Gastrocnemius medialis (tissue), 4 donors: ENCODE results near the gene PARP1. TPM values are rescaled to one million over a fixed set of nuclear protein-coding genes. Genes with fewer than 3 reads are reported as not detected.

Experiments
- ATAC-seq, 2 donors: fragments of 150-250 bp; one replicate each; pipeline ENCODE4 v1.9.1; 2016
- DNase-seq, 2 donors: peaks; one replicate each; pipeline ENCODE4 v3.0.0-alpha.2; 2019
- H3K27ac ChIP-seq, 4 donors: fragments of 200-600 bp; sonication (generic); 1 replicate in 1 of 4; 2 replicates in 3 of 4; pipeline ENCODE4 v1.5.1; 2016 to 2018; ENCODE audit warnings: mild to moderate bottlenecking in 2 of 4, moderate library complexity in 1 of 4
- H3K27me3 ChIP-seq, 3 donors: fragments of 200-600 bp; sonication (generic) in 2 of 3; 1 replicate in 1 of 3; 2 replicates in 2 of 3; pipeline versions ENCODE4 v1.5.1 to v1.6.0; 2016 to 2019; ENCODE audit warnings: mild to moderate bottlenecking in 1 of 3, moderate library complexity in 1 of 3
- H3K36me3 ChIP-seq, 2 donors: fragments of 200-600 bp; sonication (generic) in 1 of 2; one replicate each; pipeline ENCODE4 v1.5.1; 2017 to 2018
- H3K4me1 ChIP-seq, 2 donors: fragments of 200-600 bp; sonication (generic) in 1 of 2; one replicate each; pipeline ENCODE4 v1.5.1; 2016 to 2017; ENCODE audit warnings: mild to moderate bottlenecking in 2 of 2
- H3K4me3 ChIP-seq, 4 donors: fragments of 200-600 bp; sonication (generic) in 3 of 4; 1 replicate in 1 of 4; 2 replicates in 3 of 4; pipeline ENCODE4 v1.5.1; 2016 to 2019; ENCODE audit warnings: mild to moderate bottlenecking in 2 of 4
- H3K9me3 ChIP-seq, 3 donors: fragments of 200-600 bp; sonication (generic) in 2 of 3; 1 replicate in 1 of 3; 2 replicates in 2 of 3; pipeline ENCODE4 v1.5.1; 2016 to 2019
- CTCF ChIP-seq, 5 experiments: fragments of 450-650 bp in 3 of 5; fragments of 200-600 bp in 2 of 5; sonication (generic) in 2 of 5; IDR thresholded peaks in 4 of 5; conservative IDR thresholded peaks in 1 of 5; 1 replicate in 4 of 5; 2 replicates in 1 of 5; pipeline ENCODE4 v1.5.1; 2016 to 2019; ENCODE audit warnings: antibody characterized with exemption in 5 of 5, mild to moderate bottlenecking in 3 of 5, moderate library complexity in 3 of 5
- POLR2A ChIP-seq, 2 donors: fragments of 450-650 bp; IDR thresholded peaks; one replicate each; pipeline ENCODE4 v1.6.1; 2017; ENCODE audit warnings: antibody characterized with exemption in 2 of 2, mild to moderate bottlenecking in 2 of 2, moderate library complexity in 2 of 2
- in situ Hi-C, 4 donors: fragments of 200-750 bp; cut with MboI; loops; one replicate each; pipeline versions ENCODE4 v1.15.0 to v1.8.0; 2017; ENCODE audit warnings: low sequenced_read_pairs in 4 of 4
- intact Hi-C: fragments of 100-400 bp; cut with DNase I; formaldehyde crosslinking; loops from one replicate; pipeline ENCODE4 v1.15.1; 2023; ENCODE audit warnings: low total_unique reads
- total RNA-seq, 4 donors: library from RNA; depleted of rRNA; stranded (reverse); fragments of >200 nt; gene quantifications; one replicate each; pipeline versions ENCODE4 v1.1.0 to v1.2.3, GENCODE V29; 2016

PARP1 gene
- total RNA-seq, 4 donors from 2014 or later, result 63.8 to 117 (median 99.7) TPM

DNA sequence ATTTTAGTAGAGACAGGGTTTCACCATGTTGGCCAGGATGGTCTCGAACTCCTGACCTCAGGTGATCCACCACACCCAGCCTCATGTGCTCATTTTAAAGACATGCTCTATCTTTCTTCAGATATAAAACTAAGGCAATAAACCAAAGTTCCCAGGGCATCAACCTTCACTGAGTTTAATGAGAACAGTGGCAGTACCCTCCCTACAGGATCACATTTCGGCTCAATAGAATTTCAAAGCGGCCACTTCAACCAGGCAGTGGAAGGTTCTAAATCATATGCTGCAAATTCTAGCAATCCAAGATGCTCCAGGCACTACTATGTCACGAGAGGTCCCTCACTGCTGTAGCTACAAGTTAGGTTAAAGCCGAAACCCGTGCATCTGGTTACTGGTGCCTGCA is 45.5 kb downstream of the PARP1 start:
- no peak for DNase-seq
- Histone ChIP-seq H3K4me3 (no peak overlapping the region), H3K9me3 (no peaks in the 10 kb centered on the region), H3K36me3 (peaks cover 3 to 53% of the 10 kb centered on the region in 2 donors), H3K27me3 (no peaks in the 10 kb centered on the region), H3K4me1 (peaks cover 9 to 15% of the 10 kb centered on the region in 2 donors), H3K27ac (no peak overlapping the region)
- in situ Hi-C loops, result no loop called here
- ATAC-seq, result no peak
- TF ChIP-seq CTCF (IDR thresholded peaks at IDR 0.05 in 4 of 5, conservative IDR thresholded peaks at IDR 0.05 in 1 of 5) (no peak), POLR2A (IDR thresholded peaks at IDR 0.05) (no peak)
- intact Hi-C loops, result no loop called here

DNA sequence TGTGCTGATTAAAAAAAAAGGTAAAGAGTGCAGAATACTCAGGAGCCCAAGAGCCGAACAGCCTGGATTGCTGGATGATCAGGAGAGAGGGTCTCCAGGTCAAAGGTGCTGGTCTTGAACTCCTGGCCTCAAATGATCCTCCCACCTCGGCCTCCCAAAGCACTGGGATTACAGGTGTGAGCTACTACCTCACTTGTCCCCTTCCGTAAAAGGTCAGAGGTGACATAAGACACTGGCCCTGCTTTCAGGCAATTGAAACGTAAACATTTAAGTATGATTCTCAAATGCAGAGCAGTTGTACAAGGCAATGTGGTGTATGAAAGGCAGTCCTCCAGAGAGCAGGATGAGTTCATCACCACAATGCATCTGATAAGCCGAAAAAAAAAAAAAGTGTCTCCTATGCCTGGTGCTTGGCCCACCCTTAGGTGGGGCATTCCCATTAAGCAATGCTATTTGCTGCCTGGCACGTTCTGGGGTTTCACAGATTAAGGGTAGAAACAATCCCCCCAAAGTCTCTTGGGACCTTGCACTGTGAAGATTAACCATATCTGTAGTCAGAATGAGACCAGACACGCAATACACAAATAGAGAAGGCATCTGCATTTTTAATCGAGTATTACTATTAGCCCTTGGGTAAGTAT is 47.7 kb downstream of the PARP1 start:
- ATAC-seq (no peak), DNase-seq (no peak)
- Histone ChIP-seq H3K4me3 (no peak overlapping the region), H3K4me1 (peaks cover 26% of the 10 kb centered on the region in 2 donors), H3K36me3 (peaks cover 0 to 34% of the 10 kb centered on the region in 2 donors), H3K27ac (no peak overlapping the region), H3K27me3 (no peaks in the 10 kb centered on the region), H3K9me3 (no peaks in the 10 kb centered on the region)
- in situ Hi-C loops, result no loop called here
- no peak for TF ChIP-seq CTCF (IDR thresholded peaks at IDR 0.05 in 4 of 5, conservative IDR thresholded peaks at IDR 0.05 in 1 of 5)
- TF ChIP-seq POLR2A (IDR thresholded peaks at IDR 0.05), result no peak
- intact Hi-C loops, result no loop called here

DNA sequence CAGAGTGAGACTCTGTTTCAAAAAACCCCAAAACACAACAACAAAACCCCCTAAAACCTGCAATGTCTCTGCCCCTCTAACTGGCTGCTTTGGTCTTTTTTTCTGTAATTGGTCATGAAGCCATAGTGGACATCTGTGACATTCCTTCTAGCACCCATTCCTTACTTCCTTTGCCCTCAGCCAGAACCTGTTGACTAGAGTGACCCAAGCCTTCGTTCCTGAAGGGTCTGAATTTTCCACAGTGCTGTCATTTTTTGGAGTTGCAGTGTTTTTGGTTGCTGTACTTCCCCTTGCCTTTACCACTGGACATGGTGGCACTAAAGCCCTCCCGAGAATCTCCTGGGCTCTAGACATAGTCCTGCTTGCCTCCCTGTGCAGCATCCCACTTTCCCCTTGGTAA is 50.5 kb downstream of the PARP1 start:
- Histone ChIP-seq H3K9me3 (no peaks in the 10 kb centered on the region), H3K27me3 (no peaks in the 10 kb centered on the region), H3K36me3 (peaks cover 0 to 23% of the 10 kb centered on the region in 2 donors), H3K4me1 (peaks cover 12 to 16% of the 10 kb centered on the region in 2 donors), H3K27ac (no peak overlapping the region), H3K4me3 (no peak overlapping the region)
- intact Hi-C loops, result no loop called here
- ATAC-seq, result no peak
- in situ Hi-C loops, result no loop called here
- no peak for TF ChIP-seq POLR2A (IDR thresholded peaks at IDR 0.05)
- no peak for TF ChIP-seq CTCF (IDR thresholded peaks at IDR 0.05 in 4 of 5, conservative IDR thresholded peaks at IDR 0.05 in 1 of 5)
- no peak for DNase-seq

- intact Hi-C loops, result no loop called here
- Histone ChIP-seq H3K27me3 (no peaks in the 10 kb centered on the region), H3K36me3 (peaks cover 0 to 12% of the 10 kb centered on the region in 2 donors), H3K27ac (peak overlapping the region; percentile 50 to 66 (median 61)), H3K4me3 (no peak overlapping the region), H3K9me3 (no peaks in the 10 kb centered on the region), H3K4me1 (peaks cover 12 to 16% of the 10 kb centered on the region in 2 donors)
- ATAC-seq (peak; percentile 80 to 81), DNase-seq (peak in 1 of 2 donors; percentile 30)
- in situ Hi-C loops, result no loop called here
- TF ChIP-seq POLR2A (IDR thresholded peaks at IDR 0.05) (no peak), CTCF (IDR thresholded peaks at IDR 0.05 in 4 of 5, conservative IDR thresholded peaks at IDR 0.05 in 1 of 5) (no peak)
Observed at GRCh38 chr1:226355669-226356551, 52.0 kb downstream of the PARP1 start.
